K562 (cell line): ENCODE results near the gene SH3GLB2. TPM values are rescaled to one million over a fixed set of nuclear protein-coding genes. Genes with fewer than 3 reads are reported as not detected.
A peak's percentile ranks its signal among the peaks of the same experiment; 100 is the strongest.

Experiments
- C11orf30 ChIP-seq: fragments of 450-650 bp; IDR thresholded peaks from 2 replicates; pipeline ENCODE4 v1.6.1; 2016; ENCODE audit warnings: low read depth, mild to moderate bottlenecking
- FOSL1 ChIP-seq: fragments of 200-800 bp; sonication (Bioruptor generic); conservative IDR thresholded peaks from 2 replicates; pipeline ENCODE4 v1.6.1; 2016; ENCODE audit warnings: missing genetic modification characterization, missing compliant biosample characterization
- FUS ChIP-seq: fragments of 200-400 bp; formaldehyde crosslinking; optimal IDR thresholded peaks from 2 replicates; pipeline ENCODE3; 2017; ENCODE audit warnings: low read depth, low read length
- HLTF ChIP-seq: fragments of 450-650 bp; IDR thresholded peaks from 2 replicates; pipeline ENCODE4 v1.6.1; 2016
- KDM5B ChIP-seq: fragments of 200-600 bp; sonication (generic); IDR thresholded peaks from 2 replicates; pipeline ENCODE4 v1.6.1; 2012; ENCODE audit warnings: low read depth, mild to moderate bottlenecking, moderate library complexity, low read length, control low read depth, inconsistent platforms; ENCODE audit not compliant: insufficient replicate concordance
- POLR2AphosphoS5 ChIP-seq: IDR thresholded peaks from 2 replicates; pipeline ENCODE4 v1.6.1; 2011; ENCODE audit warnings: mild to moderate bottlenecking, low read depth, low read length, moderate library complexity; ENCODE audit not compliant: control insufficient read depth, insufficient read depth
- RBBP5 ChIP-seq: fragments of 200-600 bp; sonication (generic); IDR thresholded peaks from 2 replicates; pipeline ENCODE4 v1.6.1; 2012; ENCODE audit warnings: borderline replicate concordance, mild to moderate bottlenecking, low read length, control low read depth, inconsistent platforms; ENCODE audit not compliant: insufficient read depth, poor library complexity, severe bottlenecking
- RFX5 ChIP-seq: IDR thresholded peaks from 2 replicates; pipeline ENCODE4 v1.6.1; 2011; ENCODE audit warnings: low read depth, mild to moderate bottlenecking, improper control_type of control experiment, low read length
- SP2 ChIP-seq: IDR thresholded peaks from 2 replicates; pipeline ENCODE4 v1.6.1; 2011; ENCODE audit warnings: mild to moderate bottlenecking, low read depth, low read length, moderate library complexity; ENCODE audit not compliant: poor library complexity, severe bottlenecking; ENCODE audit errors: extremely low read depth
- TSC22D4 ChIP-seq: fragments of 450-650 bp; IDR thresholded peaks from 2 replicates; pipeline ENCODE4 v1.6.1; 2016; ENCODE audit warnings: missing genetic modification characterization, missing biosample characterization, control low read depth
- ZBTB40 ChIP-seq, 2 experiments: fragments of 450-650 bp in 1 of 2; sonication (generic) in 1 of 2; formaldehyde crosslinking in 1 of 2; IDR thresholded peaks; 2 replicates each; pipeline versions ENCODE4 v1.7.1 to v1.9.0; 2016 to 2022; ENCODE audit warnings: inconsistent platforms in 1 of 2, mild to moderate bottlenecking in 1 of 2, missing genetic modification reagents in 1 of 2
- ZKSCAN8 ChIP-seq: fragments of 200-800 bp; sonication (Bioruptor generic); IDR thresholded peaks from 2 replicates; pipeline ENCODE4 v1.6.1; 2016; ENCODE audit warnings: missing genetic modification characterization, missing compliant biosample characterization
- ZNF696 ChIP-seq: fragments of 250-450 bp; sonication (Bioruptor Pico); conservative IDR thresholded peaks from 2 replicates; pipeline ENCODE4 v1.4.0; 2020; ENCODE audit warnings: mild to moderate bottlenecking, moderate library complexity
- polyA plus RNA-seq, 8 experiments: library from polyadenylated mRNA; depleted of rRNA in 4 of 8; stranded (reverse) in 5 of 8; unstranded in 3 of 8; fragments of >200 nt; fragmentation: Nextera tagmentation in 2 of 8; fragmentation: Illumina TruSeq in 1 of 8; extraction: Ambion mirVana in 2 of 8; extraction: Trizol in 1 of 8; gene quantifications; 2 replicates each; pipeline versions ENCODE4 v1.2.1 to v1.2.3, GENCODE V29; 2011 to 2014; ENCODE audit warnings: inconsistent platforms in 1 of 8, missing spikeins in 1 of 8
- total RNA-seq, 7 experiments: library from RNA; depleted of rRNA in 6 of 7; stranded (reverse); fragments of >200 nt in 6 of 7; fragmentation: Illumina TruSeq in 2 of 7; extraction: Trizol in 2 of 7; gene quantifications; 2 replicates each; pipeline versions ENCODE4 v1.2.1 to v1.2.3, GENCODE V29; 2011 to 2021; ENCODE audit warnings: low replicate concordance in 1 of 7
- TF ChIP-seq, protein P1 (sequence below): fragments of 450-650 bp; IDR thresholded peaks from 2 replicates; pipeline ENCODE4 v1.7.1; 2018; ENCODE audit warnings: mild to moderate bottlenecking, low read depth; ENCODE audit not compliant: partially characterized antibody

Gene SH3GLB2
- total and polyA plus RNA-seq, 9 of the 15 experiments (the other 6 are each of a cell fraction or from before 2014, with no cell fraction given) = 0.20 to 118 (median 58.8) TPM

GRCh38 chr9:129033216-129033615 is 5.1 kb upstream of the SH3GLB2 start (continued):
- TF ChIP-seq ZBTB40 (IDR thresholded peaks at IDR 0.05) (no peak), ZBTB40 (CRISPR knock-in tag; IDR thresholded peaks at IDR 0.05) (no peak), SP2 (no peak), ZNF696 (CRISPR knock-in tag) (no peak), KDM5B (no peak), FOSL1 (tag) (peak; percentile 47), RFX5 (no peak), RBBP5 (no peak), ZKSCAN8 (0 out of 2 replicates have a peak, but pooled peaks have one; percentile 32), HLTF (no peak), POLR2AphosphoS5 (0 out of 2 replicates have a peak, but pooled peaks have one; percentile 36), TSC22D4 (tag) (no peak), FUS (no peak), C11orf30 (no peak)
- TF ChIP-seq, protein P1, sequence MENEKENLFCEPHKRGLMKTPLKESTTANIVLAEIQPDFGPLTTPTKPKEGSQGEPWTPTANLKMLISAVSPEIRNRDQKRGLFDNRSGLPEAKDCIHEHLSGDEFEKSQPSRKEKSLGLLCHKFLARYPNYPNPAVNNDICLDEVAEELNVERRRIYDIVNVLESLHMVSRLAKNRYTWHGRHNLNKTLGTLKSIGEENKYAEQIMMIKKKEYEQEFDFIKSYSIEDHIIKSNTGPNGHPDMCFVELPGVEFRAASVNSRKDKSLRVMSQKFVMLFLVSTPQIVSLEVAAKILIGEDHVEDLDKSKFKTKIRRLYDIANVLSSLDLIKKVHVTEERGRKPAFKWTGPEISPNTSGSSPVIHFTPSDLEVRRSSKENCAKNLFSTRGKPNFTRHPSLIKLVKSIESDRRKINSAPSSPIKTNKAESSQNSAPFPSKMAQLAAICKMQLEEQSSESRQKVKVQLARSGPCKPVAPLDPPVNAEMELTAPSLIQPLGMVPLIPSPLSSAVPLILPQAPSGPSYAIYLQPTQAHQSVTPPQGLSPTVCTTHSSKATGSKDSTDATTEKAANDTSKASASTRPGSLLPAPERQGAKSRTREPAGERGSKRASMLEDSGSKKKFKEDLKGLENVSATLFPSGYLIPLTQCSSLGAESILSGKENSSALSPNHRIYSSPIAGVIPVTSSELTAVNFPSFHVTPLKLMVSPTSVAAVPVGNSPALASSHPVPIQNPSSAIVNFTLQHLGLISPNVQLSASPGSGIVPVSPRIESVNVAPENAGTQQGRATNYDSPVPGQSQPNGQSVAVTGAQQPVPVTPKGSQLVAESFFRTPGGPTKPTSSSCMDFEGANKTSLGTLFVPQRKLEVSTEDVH = no peak
